SK-N-MC (cell line): ENCODE measurements around the gene DNAJB14.

Experiments used
- DNase-seq: peaks from one replicate; pipeline ENCODE4 v3.0.0-alpha.2; 2011; ENCODE audit warnings: low read depth, low spot score
- H3K27ac ChIP-seq: fragments of 200-600 bp; sonication (generic); 2 replicates; pipeline ENCODE4 v1.5.1; 2016; ENCODE audit warnings: mixed run types
- H3K36me3 ChIP-seq: fragments of 200-600 bp; sonication (generic); 2 replicates; pipeline ENCODE4 v1.6.1; 2017; ENCODE audit warnings: antibody characterized with exemption, low read length, mixed read lengths; ENCODE audit not compliant: insufficient read depth
- H3K4me3 ChIP-seq: fragments of 200-600 bp; sonication (generic); 2 replicates; pipeline ENCODE4 v1.5.1; 2016
- H3K9ac ChIP-seq: fragments of 200-600 bp; sonication (generic); 2 replicates; pipeline ENCODE4 v1.8.0; 2017; ENCODE audit warnings: mixed run types, mixed read lengths; ENCODE audit not compliant: insufficient read length
- H3K9me3 ChIP-seq: fragments of 200-600 bp; sonication (generic); 2 replicates; pipeline ENCODE4 v1.6.1; 2017; ENCODE audit warnings: low read depth, mild to moderate bottlenecking, antibody characterized with exemption, low read length, moderate library complexity, mixed read lengths
- EZH2 ChIP-seq: fragments of 200-600 bp; sonication (generic); IDR thresholded peaks from one replicate; pipeline ENCODE4 v1.6.1; 2017; ENCODE audit warnings: antibody characterized with exemption
- FOXP2 ChIP-seq: optimal IDR thresholded peaks from 2 replicates; pipeline ENCODE3; 2011; ENCODE audit warnings: mild to moderate bottlenecking, moderate library complexity; ENCODE audit not compliant: insufficient read depth; ENCODE audit errors: extremely low read length, control extremely low read depth
- POLR2AphosphoS5 ChIP-seq: IDR thresholded peaks from 2 replicates; pipeline ENCODE4 v1.6.1; 2012; ENCODE audit warnings: mild to moderate bottlenecking, low read depth, low read length, borderline replicate concordance

The DNAJB14 gene

GRCh38 chr4:99868126-99868596 is 78.3 kb downstream of the DNAJB14 start:
- no peak for DNase-seq
- TF ChIP-seq FOXP2 = no peak
- no peak for TF ChIP-seq EZH2
- TF ChIP-seq POLR2AphosphoS5 = no peak
- Histone ChIP-seq H3K9me3 (no peaks in the 10 kb centered on the region; the same call in 1 of the 2 replicates), H3K4me3 (no peak overlapping the region), H3K36me3 (no peaks in the 10 kb centered on the region), H3K27ac (no peak overlapping the region), H3K9ac (no peak overlapping the region)

- no peaks in the 10 kb centered on the region; the same call in 1 of the 2 replicates for H3K9me3 ChIP-seq
- H3K36me3 ChIP-seq = no peaks in the 10 kb centered on the region
- TF ChIP-seq EZH2 (no peak), FOXP2 (no peak), POLR2AphosphoS5 (no peak)
- DNase-seq = no peak
- H3K4me3 ChIP-seq = no peak overlapping the region
- no peak overlapping the region for H3K9ac ChIP-seq
- H3K27ac ChIP-seq = no peak overlapping the region
Measured at GRCh38 chr4:99863804-99864203, 82.6 kb downstream of the DNAJB14 start.

- DNase-seq = no peak
- H3K9me3 ChIP-seq = no peaks in the 10 kb centered on the region; the same call in 1 of the 2 replicates
Measured at GRCh38 chr4:99861120-99861905, 85.1 kb downstream of the DNAJB14 start.

GRCh38 chr4:99860521-99860920 is 85.9 kb downstream of the DNAJB14 start:
- Histone ChIP-seq H3K9me3 (no peaks in the 10 kb centered on the region; the same call in 1 of the 2 replicates), H3K27ac (no peak overlapping the region), H3K9ac (no peak overlapping the region), H3K4me3 (no peak overlapping the region), H3K36me3 (no peaks in the 10 kb centered on the region)
- no peak for TF ChIP-seq POLR2AphosphoS5
- TF ChIP-seq EZH2 = no peak
- no peak for DNase-seq

More at GRCh38 chr4:99861120-99861905, 85.1 kb downstream of the DNAJB14 start:
- Histone ChIP-seq H3K4me3 (no peak overlapping the region), H3K9ac (no peak overlapping the region), H3K27ac (no peak overlapping the region), H3K36me3 (no peaks in the 10 kb centered on the region)
- no peak for TF ChIP-seq EZH2
- TF ChIP-seq FOXP2 = no peak
- TF ChIP-seq POLR2AphosphoS5 = no peak

- Histone ChIP-seq H3K4me3 (no peak overlapping the region), H3K9ac (no peak overlapping the region), H3K36me3 (no peaks in the 10 kb centered on the region), H3K27ac (no peak overlapping the region), H3K9me3 (no peaks in the 10 kb centered on the region; the same call in 1 of the 2 replicates)
- DNase-seq = no peak
- TF ChIP-seq EZH2 (no peak), FOXP2 (no peak), POLR2AphosphoS5 (no peak)
Measured at GRCh38 chr4:99859618-99860017, 86.8 kb downstream of the DNAJB14 start.

GRCh38 chr4:99857307-99857706 is 89.1 kb downstream of the DNAJB14 start:
- TF ChIP-seq EZH2 (no peak), POLR2AphosphoS5 (no peak), FOXP2 (no peak)
- Histone ChIP-seq H3K9ac (no peak overlapping the region), H3K4me3 (no peak overlapping the region), H3K27ac (no peak overlapping the region), H3K9me3 (no peaks in the 10 kb centered on the region), H3K36me3 (no peaks in the 10 kb centered on the region)
- DNase-seq = no peak

- Histone ChIP-seq H3K4me3 (no peak overlapping the region), H3K27ac (no peak overlapping the region)
- no peak for DNase-seq
Measured at GRCh38 chr4:99856166-99856565, 90.3 kb downstream of the DNAJB14 start.

GRCh38 chr4:99855678-99856077 is 90.7 kb downstream of the DNAJB14 start:
- TF ChIP-seq EZH2 (no peak), POLR2AphosphoS5 (no peak), FOXP2 (no peak)
- Histone ChIP-seq H3K27ac (no peak overlapping the region), H3K9ac (no peak overlapping the region), H3K4me3 (no peak overlapping the region), H3K9me3 (no peaks in the 10 kb centered on the region), H3K36me3 (no peaks in the 10 kb centered on the region)
- DNase-seq = no peak

More at GRCh38 chr4:99856166-99856565, 90.3 kb downstream of the DNAJB14 start:
- H3K36me3 ChIP-seq = no peaks in the 10 kb centered on the region
- H3K9ac ChIP-seq = no peak overlapping the region
- H3K9me3 ChIP-seq = no peaks in the 10 kb centered on the region
- no peak for TF ChIP-seq FOXP2
- no peak for TF ChIP-seq POLR2AphosphoS5
- no peak for TF ChIP-seq EZH2
